PC-9 (cell line): Measurements from ENCODE around the gene ABHD8.

ENCODE experiments used
- EZH2 ChIP-seq: fragments of 200-600 bp; sonication (generic); IDR thresholded peaks from 2 replicates; pipeline ENCODE4 v1.8.0; 2017; ENCODE audit warnings: antibody characterized with exemption, low read depth
- TF ChIP-seq, protein P1 (sequence below): fragments of 200-600 bp; sonication (generic); conservative IDR thresholded peaks from 2 replicates; pipeline ENCODE4 v1.6.1; 2017; ENCODE audit warnings: mixed run types, antibody characterized with exemption, mild to moderate bottlenecking, moderate library complexity

DNA sequence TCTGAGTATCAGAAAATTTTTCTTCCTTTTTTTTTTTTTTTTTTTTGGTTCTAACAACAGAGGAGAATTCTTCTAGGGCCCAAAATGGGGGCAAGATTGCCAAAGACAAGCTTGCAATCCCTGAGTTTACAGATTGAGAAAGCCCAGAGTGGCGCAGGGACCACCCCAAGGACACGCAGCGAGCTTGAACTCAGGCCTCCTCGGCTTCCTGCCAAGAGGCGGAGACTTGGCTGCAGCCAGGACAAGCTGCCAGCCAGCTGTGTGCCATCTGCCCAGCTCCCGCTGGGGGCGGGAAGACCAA is 1.9 kb upstream of the ABHD8 start:
- TF ChIP-seq, protein P1, sequence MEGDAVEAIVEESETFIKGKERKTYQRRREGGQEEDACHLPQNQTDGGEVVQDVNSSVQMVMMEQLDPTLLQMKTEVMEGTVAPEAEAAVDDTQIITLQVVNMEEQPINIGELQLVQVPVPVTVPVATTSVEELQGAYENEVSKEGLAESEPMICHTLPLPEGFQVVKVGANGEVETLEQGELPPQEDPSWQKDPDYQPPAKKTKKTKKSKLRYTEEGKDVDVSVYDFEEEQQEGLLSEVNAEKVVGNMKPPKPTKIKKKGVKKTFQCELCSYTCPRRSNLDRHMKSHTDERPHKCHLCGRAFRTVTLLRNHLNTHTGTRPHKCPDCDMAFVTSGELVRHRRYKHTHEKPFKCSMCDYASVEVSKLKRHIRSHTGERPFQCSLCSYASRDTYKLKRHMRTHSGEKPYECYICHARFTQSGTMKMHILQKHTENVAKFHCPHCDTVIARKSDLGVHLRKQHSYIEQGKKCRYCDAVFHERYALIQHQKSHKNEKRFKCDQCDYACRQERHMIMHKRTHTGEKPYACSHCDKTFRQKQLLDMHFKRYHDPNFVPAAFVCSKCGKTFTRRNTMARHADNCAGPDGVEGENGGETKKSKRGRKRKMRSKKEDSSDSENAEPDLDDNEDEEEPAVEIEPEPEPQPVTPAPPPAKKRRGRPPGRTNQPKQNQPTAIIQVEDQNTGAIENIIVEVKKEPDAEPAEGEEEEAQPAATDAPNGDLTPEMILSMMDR: no peak
- TF ChIP-seq EZH2: no peak
